Measurements from ENCODE around the gene CYFIP1.

Gene CYFIP1

DNA sequence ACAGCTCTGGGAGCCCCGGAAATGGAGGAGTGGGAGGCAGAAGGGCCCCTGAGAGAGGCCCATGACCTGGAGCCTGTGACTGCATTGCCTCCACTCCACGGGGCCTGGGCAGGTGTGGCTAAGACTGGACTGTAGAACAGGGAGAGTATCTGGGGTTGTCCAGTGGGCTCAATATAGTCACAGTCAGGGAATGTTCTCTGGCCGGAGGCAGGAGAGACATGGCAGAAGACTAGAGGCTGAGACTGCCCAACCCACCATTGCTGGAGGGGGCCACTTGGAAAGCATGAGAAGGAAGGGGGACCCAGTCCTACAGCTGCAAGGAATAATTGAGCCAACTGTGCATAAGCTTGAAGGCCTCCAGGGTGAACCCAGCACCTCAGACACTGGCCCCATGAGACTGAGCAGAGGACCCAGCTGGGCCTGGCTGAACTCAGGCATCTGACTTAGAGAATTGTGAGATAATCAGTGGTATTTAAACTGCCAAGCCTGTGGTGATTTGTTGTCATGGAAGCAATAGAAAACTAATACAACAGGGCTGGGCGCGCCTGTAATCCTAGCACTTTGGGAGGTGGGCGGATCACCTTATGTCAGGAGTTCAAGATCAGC, 108.6 kb downstream of the CYFIP1 start:
- in situ Hi-C loops (cut with HindIII; ENCODE audit: low sequenced_read_pairs): no loop called here

DNA sequence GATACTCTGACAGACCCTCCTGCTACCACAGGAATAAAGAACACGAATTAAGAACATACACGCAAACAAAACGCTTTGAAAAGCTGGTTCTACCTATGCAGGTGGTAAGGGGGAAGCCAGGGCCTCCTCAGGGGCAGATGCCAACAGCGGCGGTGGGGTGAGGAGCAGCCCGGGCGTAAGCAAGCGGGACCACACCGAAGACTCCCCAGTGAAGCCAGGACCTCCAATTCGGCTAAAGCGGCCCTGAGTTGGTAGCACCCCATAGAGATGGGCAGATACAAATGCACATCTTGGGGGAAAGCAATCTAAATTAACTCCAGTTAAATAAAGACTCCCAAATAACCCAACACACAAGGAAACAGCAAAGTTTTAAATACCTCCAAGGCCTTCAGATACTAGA, 109.3 kb downstream of the CYFIP1 start:
- in situ Hi-C loops (cut with HindIII; ENCODE audit: low sequenced_read_pairs): no loop called here

DNA sequence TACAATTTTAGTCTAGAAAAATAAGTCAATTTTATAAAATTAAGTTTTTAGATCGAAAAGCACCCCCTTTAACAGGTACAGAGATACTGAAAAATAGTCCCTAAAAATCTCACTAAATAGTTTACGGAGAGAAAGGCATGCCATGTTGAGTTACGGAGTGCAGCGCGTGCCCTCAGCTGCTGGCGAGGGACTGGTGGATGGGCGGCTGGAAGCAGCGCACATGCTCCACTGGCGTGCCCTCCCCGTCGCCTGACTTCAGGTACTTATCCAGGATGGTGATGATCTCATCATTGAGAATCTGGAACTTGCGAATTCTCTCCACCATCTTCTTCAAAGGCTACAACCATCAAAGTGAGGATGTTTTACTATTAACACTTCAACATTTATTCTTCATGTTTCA, 110.3 kb downstream of the CYFIP1 start:
- in situ Hi-C loops (cut with HindIII; ENCODE audit: low sequenced_read_pairs): no loop called here

DNA sequence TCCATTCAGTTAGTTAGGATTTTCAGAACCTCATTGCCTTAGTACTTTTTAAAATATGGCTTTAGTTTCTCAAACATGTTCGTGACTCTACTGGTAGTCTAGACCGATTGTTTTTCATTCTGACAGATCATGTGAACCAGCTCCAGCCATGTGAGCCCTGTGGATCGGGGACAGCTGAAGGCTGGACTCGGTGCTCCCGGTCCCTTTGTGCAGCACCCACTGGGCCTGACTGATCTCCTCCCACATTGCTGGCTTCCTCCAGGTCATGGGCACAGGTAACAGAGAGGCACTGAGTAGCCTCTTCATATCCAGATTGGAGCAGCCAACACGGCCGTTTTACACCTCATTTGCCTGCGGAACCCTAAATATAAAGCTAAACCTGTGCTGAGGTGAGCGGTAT, 111.2 kb downstream of the CYFIP1 start:
- in situ Hi-C loops (cut with HindIII; ENCODE audit: low sequenced_read_pairs): no loop called here

DNA sequence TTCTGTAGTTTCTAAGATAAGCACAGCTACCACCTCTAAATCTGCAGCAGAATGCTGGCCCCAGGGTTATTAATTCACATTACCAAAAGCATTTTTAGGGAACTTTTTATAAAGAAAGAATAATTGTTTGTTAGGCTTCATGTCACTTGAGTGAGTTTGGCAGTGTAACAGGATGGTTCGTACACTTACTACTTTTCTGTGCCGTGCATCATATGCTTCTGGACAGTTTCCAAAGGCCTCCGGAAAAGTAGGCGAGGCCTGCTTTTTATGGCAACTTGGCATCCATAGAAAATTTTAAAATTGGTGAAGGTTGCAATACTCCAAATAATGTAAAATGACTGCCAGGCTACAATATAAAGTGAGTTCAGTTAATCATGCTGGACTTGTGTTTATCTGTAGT, 111.7 kb downstream of the CYFIP1 start:
- in situ Hi-C loops (cut with HindIII; ENCODE audit: low sequenced_read_pairs): no loop called here

DNA sequence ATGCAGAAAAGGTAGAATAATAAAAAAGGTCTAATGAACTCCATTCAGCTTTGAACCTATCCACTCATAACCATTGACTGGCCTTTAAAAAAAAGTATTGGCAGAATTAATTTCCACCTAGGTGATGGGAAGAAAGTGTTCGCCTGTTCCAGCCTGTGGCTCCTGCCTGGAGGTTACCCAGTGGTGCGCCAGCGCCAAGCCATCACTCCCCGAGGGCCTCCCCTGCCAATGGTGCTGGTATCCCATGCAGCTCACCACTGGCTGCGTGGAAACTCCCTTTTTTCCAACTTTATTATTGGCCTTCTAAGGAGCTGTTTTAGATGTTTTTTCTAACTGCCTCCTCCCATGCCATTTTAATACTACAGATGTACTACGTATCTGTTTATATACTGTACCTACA, 112.3 kb downstream of the CYFIP1 start:
- in situ Hi-C loops (cut with HindIII; ENCODE audit: low sequenced_read_pairs): no loop called here

DNA sequence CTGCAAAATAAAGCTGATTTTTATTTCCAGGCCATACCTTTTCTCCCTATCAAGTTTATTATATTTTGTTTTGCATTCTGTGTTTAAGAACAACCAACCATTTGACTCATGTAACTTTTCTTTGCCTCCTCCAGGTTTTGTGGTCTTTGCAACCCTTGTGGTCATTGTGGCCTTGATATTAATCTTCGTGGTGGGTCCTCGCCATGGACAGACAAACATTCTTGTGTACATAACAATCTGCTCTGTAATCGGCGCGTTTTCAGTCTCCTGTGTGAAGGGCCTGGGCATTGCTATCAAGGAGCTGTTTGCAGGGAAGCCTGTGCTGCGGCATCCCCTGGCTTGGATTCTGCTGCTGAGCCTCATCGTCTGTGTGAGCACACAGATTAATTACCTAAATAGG, 114.1 kb downstream of the CYFIP1 start:
- in situ Hi-C loops (cut with HindIII; ENCODE audit: low sequenced_read_pairs): no loop called here

DNA sequence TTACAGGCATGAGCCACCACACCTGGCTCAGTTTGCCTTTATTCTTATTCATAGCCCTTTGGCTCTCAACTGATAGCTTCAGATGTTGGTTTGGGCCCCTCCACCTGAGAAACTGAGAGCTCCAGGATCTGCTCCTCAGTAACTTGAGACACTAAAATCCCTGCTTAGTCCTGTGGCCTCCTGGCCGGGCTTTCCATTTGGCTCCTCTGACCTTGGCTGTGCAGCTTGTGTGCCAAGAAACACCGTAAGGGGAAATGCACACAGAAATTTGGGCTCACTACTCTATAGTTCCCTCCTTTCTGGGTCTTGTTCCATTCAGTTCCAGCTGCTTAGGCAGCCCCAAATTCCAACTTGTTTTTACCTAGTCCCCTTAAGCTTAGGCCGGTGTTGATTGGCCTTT, 116.8 kb downstream of the CYFIP1 start:
- in situ Hi-C loops (cut with HindIII; ENCODE audit: low sequenced_read_pairs): no loop called here

DNA sequence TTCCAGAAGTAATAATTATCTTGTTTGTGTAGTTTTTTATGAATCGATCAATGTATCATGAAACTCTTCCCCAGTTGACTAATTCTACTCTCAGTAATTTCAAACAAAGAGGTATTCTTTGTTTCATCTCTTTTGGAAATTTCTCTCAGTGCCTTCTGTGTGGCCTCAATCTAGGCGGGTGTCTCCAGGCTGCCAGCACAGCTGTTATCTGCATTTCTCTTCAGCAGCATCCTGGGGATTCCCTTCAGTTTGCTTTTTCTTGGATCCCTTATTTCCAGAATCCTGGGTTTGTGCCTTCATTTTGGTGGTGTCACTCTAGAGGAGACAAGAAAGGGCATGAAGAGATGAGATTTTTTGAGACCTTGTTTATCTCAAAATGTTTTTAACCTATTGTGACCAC, 119.0 kb downstream of the CYFIP1 start:
- in situ Hi-C loops (cut with HindIII; ENCODE audit: low sequenced_read_pairs): no loop called here

DNA sequence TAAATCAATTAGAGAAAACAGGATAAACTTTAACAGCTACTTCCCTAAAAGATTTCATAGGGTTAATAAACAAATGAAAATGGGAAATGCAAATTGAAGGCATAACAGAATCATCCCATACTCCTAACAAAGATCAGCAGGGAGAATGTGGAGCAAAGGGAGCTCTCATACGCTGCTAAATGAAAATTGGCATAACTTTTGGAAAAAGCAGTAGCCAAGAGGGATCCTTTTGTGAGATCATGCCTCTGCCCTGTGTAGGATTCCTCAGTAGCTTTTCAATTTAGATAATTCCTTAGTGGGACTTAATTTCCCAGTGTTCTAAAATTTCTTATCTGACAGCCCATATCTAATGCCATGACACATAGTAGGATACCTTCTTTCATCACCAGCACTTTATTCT, 123.5 kb downstream of the CYFIP1 start:
- in situ Hi-C loops (cut with HindIII; ENCODE audit: low sequenced_read_pairs): no loop called here

DNA sequence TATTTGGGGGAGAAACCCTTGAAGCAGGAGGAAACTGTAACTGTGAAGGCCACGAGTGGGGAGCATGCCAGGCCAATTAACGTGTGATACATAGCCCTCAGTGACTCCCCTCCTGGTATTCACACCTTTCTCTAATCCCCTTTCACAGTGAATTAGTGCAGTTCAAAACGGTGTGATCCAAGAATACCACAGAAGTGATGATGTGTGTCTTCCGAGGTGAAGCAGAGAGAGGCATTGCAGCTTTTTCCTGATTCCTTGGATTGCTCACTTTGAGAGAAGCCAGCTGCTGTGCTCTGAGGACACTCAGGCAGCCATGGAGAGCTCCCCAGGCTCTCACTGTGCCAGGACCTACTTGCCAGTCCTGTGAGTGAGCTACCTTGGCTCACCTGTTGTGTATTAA, 124.4 kb downstream of the CYFIP1 start:
- in situ Hi-C loops (cut with HindIII; ENCODE audit: low sequenced_read_pairs): no loop called here

DNA sequence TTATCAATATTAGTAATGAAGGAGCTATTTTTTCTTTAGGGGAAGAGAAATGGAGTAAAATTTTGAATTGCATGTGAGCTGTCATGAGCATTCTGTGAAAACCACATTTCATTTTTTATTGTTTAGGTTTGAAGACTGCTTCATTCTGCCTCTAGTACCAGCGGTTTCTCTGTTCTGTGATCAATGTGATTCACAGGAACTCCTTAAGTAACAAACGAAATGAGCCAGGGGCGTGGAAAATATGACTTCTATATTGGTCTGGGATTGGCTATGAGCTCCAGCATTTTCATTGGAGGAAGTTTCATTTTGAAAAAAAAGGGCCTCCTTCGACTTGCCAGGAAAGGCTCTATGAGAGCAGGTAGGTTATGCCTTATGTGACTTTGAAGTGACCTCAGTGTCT, 128.7 kb downstream of the CYFIP1 start:
- in situ Hi-C loops (cut with HindIII; ENCODE audit: low sequenced_read_pairs): no loop called here

DNA sequence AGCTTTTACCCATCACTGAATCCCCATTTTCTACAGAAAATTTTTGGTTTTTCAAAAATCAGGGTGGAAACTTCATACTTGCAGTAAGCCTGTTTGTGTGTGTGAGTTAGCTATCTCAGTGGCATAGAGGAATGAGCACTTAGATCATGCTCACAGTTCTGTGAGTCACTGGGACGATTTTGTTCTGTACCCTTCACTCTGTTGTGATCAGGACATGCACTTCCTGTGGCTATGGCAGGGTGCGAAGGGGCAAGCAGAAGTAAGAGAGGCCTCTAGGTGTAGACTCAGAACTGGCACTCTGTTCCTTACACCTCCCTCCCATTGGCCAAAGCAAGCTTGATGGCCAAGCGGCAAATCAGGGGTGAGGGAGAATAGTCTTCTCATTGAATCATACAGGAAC, 130.1 kb downstream of the CYFIP1 start:
- in situ Hi-C loops (cut with HindIII; ENCODE audit: low sequenced_read_pairs): no loop called here

DNA sequence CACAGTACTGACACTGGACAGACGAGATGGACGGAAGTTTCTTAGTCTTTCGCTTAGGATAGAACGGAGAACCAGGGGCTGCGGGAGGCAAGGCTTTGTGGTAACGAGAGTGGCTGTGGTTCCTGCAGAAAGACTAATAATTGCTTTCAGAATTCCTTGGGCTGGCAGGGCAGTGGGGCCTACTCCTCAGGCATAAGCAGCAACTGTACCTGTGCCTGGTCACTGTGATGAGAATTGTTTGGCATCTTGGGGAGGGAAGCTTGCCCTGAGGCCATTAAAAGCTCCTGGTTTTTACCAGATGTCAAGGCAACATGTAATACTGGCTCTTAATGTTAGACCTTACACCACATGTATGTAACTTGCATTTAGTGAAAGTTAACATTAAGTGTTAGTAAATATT, 134.1 kb downstream of the CYFIP1 start:
- in situ Hi-C loops (cut with HindIII; ENCODE audit: low sequenced_read_pairs): no loop called here

DNA sequence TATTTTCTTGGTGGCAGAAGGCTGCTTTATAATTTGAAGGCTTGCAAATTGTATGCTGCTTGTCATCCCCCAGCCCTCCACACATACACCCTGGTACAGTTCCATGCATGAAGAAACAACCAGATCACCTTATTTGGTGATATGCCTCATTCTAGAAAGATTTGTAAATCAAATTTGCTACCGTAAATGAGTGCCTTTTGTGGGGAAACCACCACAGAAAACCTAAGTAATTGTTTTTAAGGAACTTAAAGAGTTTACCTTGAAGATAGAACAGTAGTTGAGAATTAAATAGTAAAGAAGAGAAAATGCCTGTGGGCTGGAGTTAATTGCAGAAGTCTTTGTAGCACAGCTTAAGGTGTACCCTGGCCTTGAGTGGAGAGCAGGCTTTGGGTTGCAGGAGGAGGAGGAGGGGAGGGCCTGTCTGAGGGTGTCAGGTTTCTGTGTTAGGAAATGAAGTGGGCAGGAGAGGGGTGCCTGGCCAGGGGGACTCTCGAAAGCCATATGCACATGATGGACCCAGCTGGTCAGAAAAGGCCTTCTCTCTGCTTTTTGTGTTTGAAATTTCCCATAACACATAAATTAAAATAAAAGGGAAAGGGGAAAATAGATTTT, 134.8 kb downstream of the CYFIP1 start:
- in situ Hi-C loops (cut with HindIII; ENCODE audit: low sequenced_read_pairs): no loop called here

DNA sequence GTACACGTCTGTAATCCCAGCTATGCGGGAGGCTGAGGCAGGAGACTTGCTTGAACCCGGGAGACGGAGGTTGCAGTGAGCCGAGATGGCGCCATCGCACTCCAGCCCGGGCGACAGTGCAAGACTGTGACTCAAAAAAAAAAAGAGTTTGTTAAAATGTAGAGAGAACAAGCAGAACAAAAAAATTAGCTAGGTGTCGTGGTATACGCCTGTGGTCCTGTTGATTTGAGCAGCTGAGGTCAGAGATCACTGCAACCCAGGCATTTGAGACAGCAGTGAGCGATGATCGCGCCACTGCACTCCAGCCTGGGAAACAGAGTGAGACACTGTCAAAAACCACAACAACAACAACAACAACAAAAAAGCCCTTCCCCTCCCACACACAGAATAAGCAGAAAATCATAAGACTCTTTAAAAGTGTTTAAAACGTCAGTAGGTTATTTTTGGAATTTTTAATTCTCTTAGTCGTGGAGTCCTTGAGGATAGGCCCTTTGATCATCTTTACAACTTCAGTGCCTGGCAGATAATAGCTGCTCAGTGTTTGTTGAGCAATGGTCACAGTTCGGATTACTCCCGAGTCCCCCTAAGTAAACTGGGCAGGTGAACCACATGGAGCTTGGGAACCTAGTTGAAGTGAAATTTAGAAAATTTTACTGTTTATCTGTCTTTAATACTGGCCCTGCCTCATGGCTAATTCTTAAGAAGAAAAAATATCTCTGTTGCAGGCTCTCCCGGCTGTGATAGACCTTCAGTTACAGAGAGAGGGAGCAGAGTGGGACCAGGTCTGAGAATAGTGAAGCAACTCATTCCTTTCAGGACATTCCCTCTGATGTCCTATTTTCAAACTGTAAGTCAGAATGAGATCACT, 135.5 kb downstream of the CYFIP1 start:
- in situ Hi-C loops (cut with HindIII; ENCODE audit: low sequenced_read_pairs): no loop called here

DNA sequence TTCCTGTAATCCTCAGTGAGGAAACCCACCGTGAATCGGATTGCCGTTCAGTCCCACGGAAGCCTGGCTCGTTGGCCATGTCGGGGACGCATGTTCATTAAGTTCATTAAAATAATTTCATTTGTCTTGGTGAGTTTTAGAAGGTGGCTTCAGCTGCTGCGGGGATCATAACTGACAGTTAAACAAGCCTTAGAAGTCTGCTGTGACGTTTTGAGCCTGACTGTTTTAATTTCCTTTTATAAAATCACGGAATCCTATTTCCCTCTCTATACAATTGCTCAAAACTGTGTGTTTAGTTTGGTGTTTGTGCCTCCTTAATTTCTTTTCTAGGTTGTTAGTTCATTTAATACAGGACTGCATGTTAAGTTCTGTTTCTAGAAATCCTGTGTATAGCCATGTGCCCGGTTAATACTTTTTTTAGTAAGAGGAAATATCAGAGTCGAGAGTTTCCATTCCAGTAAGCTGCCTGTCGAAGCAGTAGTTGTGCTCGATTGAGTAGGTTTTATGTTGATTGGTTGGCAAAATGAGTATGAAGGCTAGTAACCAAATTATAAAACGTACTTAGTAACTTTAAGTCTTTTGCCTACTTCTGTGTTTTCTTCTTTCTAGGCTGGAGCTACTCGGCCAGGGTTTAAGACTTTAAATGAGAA, 141.0 kb downstream of the CYFIP1 start:
- in situ Hi-C loops (cut with HindIII; ENCODE audit: low sequenced_read_pairs): no loop called here

DNA sequence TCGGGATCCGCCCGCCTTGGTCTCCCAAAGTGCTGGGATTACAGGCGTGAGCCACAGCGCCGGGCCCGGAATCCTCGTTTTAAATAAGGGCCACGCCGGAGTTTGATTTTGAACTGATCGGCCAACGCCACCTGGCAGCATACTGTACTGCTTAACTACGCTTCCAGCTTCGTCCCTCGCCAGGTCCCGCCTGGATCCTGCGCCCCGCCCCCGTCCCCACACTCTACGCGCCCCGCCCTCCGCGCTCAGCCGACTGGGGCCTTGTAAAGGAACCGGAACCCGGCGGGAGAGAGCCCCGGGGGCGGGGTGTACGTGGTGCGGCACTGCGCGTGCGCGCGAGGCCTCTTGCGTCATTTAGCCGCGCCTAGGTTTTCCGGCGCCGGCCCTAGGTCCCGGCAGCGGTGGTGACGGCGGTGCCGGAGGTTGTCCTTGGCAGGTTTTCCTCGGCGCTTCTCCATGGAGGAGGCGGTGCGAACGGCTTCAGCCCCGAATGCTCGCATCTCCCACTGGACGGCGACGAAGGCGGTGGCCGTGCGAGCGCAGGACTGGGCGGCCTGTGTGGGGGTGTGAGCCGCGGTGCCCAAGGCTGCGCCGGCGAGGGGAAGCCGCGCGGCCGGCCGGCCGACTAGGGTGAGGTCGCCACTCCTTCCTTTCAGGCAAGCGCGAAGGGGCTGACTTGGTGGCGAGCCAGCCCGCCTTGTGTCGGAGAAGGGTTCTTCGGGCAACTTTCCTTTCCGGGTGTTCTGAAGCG, 141.7 kb downstream of the CYFIP1 start, which contains the start of gene NIPA2:
NIPA2 (plus strand) TSS at position 375 of the 751 bp plus-strand sequence. CDS start 13,066 bp downstream, outside the sequence.
- in situ Hi-C loops (cut with HindIII; ENCODE audit: low sequenced_read_pairs): no loop called here

DNA sequence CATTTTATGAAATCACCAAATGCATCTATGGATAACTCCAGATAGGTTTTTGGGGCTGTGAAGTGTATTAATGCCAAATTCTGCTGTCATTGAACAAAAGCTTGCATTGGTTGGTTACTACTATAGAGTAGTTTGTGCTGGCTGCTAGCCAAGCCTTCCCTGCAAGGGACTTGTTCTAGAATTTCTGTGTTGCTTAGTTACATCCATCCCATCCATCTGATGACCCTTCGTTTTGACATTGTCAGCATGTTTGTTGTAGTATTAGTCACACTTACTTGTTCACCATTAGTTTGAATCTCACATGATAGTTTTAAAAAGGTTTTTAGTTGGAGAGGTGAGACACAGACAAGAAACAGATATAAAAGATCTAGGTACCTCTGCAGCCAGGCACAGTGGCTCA, 148.7 kb downstream of the CYFIP1 start:
- in situ Hi-C loops (cut with HindIII; ENCODE audit: low sequenced_read_pairs): no loop called here

DNA sequence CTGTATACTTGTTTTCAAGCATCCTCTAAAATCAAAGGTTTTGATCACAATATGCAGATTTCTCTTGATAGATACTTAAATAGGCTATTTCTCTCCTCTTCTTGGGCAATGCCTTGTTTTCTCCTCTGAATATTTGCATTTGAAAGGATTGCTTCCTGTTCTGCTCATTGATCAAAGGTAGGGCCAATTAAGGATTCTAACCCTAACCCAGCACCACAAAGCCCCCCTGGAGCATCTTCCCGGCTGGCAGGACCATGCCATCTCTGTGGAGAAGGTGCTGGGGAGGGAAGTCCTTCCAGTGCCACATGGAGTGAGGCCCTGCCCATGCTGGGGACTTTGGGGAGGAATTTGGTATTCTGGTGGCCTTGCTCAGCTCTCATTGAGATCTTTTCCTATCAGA, 153.0 kb downstream of the CYFIP1 start:
- in situ Hi-C loops (cut with HindIII; ENCODE audit: low sequenced_read_pairs): no loop called here
